Measurements from ENCODE around the gene DLGAP1. TPM values are rescaled to one million over a fixed set of nuclear protein-coding genes. Genes with fewer than 3 reads are reported as not detected.

The DLGAP1 gene
- total and polyA plus RNA-seq, 10 of the 15 experiments (the other 5 are each of a cell fraction or from before 2014, with no cell fraction given): 0.23 to 27.6 (median 1.9) TPM

- H3K36me3 ChIP-seq (ENCODE audit: control insufficient read depth in 2 of 2, insufficient read depth in 2 of 2, low read length in 1 of 2): no peaks in the 10 kb centered on the region
- no TSS peak for BruUV-seq (replicated peaks)
- H3K27me3 ChIP-seq (replicated peaks in 1 of 2; ENCODE audit: control insufficient read depth in 2 of 2, insufficient read depth in 2 of 2, low read length in 1 of 2): no peaks in the 10 kb centered on the region
- no peaks in the 10 kb centered on the region for H4K20me1 ChIP-seq (ENCODE audit: control insufficient read depth, insufficient read depth)
- H3K27ac ChIP-seq (ENCODE audit: control insufficient read depth, insufficient read depth): no peak overlapping the region
- H2AFZ ChIP-seq (ENCODE audit: control insufficient read depth, low read depth, low read length): no peak overlapping the region
- 30% methylated on average over 6 of the region's 6 CpGs for WGBS (ENCODE audit: insufficient coverage, insufficient replicate concordance, low lambda C conversion rate, missing lambda C conversion rate)
- ChIA-PET RAD21 (ENCODE audit: unreplicated experiment) (no interaction called here), POLR2A (no interaction called here), CTCF (interaction anchor here (1.3 kb wide), 1 partner anchor 33 kb away, joined by 4 read pairs; no protein-coding TSS in a partner anchor), SMC1A (ENCODE audit: uncharacterized antibody, unreplicated experiment) (interaction anchor here (0.6 to 1.6 kb wide), 4 partner anchors 8 to 57 kb away, joined by 3 to 7 read pairs (median 4); no protein-coding TSS in a partner anchor)
- DNase-seq (ENCODE audit: low read depth, low spot score) (no peak), FAIRE-seq (no peak), ATAC-seq (no peak)
- H3K9me3 ChIP-seq (replicated peaks; ENCODE audit: control insufficient read depth, insufficient read depth, low read length): no peaks in the 10 kb centered on the region
- intact Hi-C loops (cut with micrococcal nuclease; ENCODE audit: unreplicated experiment): no loop called here
- no peak overlapping the region for H3K9ac ChIP-seq (ENCODE audit: control insufficient read depth, insufficient read depth, low read length)
- H3K4me3 ChIP-seq: no peak overlapping the region
- H3K79me2 ChIP-seq (ENCODE audit: control insufficient read depth, insufficient read depth, low read length): no peaks in the 10 kb centered on the region
- no peaks in the 10 kb centered on the region for H3K4me1 ChIP-seq (ENCODE audit: control insufficient read depth, insufficient read depth, low read length)
- in situ Hi-C loops (cut with MboI): no loop called here
- no peak overlapping the region for H3K4me2 ChIP-seq (ENCODE audit: control insufficient read depth, insufficient read depth)
- TF ChIP-seq ZNF207 (IDR thresholded peaks at IDR 0.05; ENCODE audit: borderline replicate concordance) (no peak), FOXK2 (IDR thresholded peaks at IDR 0.05) (no peak), CHD1 (IDR thresholded peaks at IDR 0.05; ENCODE audit: low read depth, low read length) (no peak), ATF7 (IDR thresholded peaks at IDR 0.05; ENCODE audit: low read depth) (no peak), MYC (IDR thresholded peaks at IDR 0.05; ENCODE audit: insufficient read depth, insufficient read length, insufficient replicate concordance, low read length, severe bottlenecking) (no peak), DPF2 (IDR thresholded peaks at IDR 0.05) (no peak), ELK1 (IDR thresholded peaks at IDR 0.05; ENCODE audit: low read depth, low read length) (no peak), BCLAF1 (IDR thresholded peaks at IDR 0.05) (no peak), EP300 (IDR thresholded peaks at IDR 0.05; ENCODE audit: borderline replicate concordance in 1 of 2, control insufficient read depth in 1 of 2, low read depth in 2 of 2, low read length in 2 of 2) (no peak), BACH1 (IDR thresholded peaks at IDR 0.05; ENCODE audit: borderline replicate concordance) (no peak), ZBTB4 (CRISPR knock-in tag; IDR thresholded peaks at IDR 0.05) (no peak), SREBF1 (IDR thresholded peaks at IDR 0.05; ENCODE audit: low read length) (no peak), FOXM1 (IDR thresholded peaks at IDR 0.05; ENCODE audit: low read depth, low read length) (no peak), KLF5 (IDR thresholded peaks at IDR 0.05; ENCODE audit: partially characterized antibody) (no peak), E4F1 (IDR thresholded peaks at IDR 0.05; ENCODE audit: borderline replicate concordance, partially characterized antibody) (no peak)
These were observed 419.6 kb downstream of the DLGAP1 start for GRCh38 chr18:4035521-4035920.
